HepG2 (cell line): ENCODE data around the gene AARS1. TPM values are rescaled to one million over a fixed set of nuclear protein-coding genes. Genes with fewer than 3 reads are reported as not detected.

Experiments
- ARID4A ChIP-seq: sonication (generic); formaldehyde crosslinking; IDR thresholded peaks from 2 replicates; pipeline ENCODE4 v1.5.0; 2020; ENCODE audit warnings: mild to moderate bottlenecking, missing genetic modification reagents, borderline replicate concordance
- BRF2 ChIP-seq: sonication (generic); formaldehyde crosslinking; IDR thresholded peaks from 2 replicates; pipeline ENCODE4 v1.8.1; 2022; ENCODE audit warnings: mild to moderate bottlenecking, missing genetic modification reagents
- DPF2 ChIP-seq: sonication (generic); formaldehyde crosslinking; IDR thresholded peaks from 2 replicates; pipeline ENCODE4 v1.4.0; 2020; ENCODE audit warnings: mild to moderate bottlenecking, low read depth, missing genetic modification reagents, borderline replicate concordance
- ERF ChIP-seq: IDR thresholded peaks from 2 replicates; pipeline ENCODE4 v1.6.1; 2018; ENCODE audit warnings: missing biosample characterization, missing genetic modification reagents
- HCFC1 ChIP-seq: fragments of 150-350 bp; IDR thresholded peaks from 2 replicates; pipeline ENCODE4 v1.6.1; 2014; ENCODE audit warnings: low read depth, low read length
- KAT7 ChIP-seq: IDR thresholded peaks from 2 replicates; pipeline ENCODE4 v1.6.1; 2018; ENCODE audit warnings: borderline replicate concordance, missing compliant biosample characterization
- MAF1 ChIP-seq: sonication (generic); formaldehyde crosslinking; IDR thresholded peaks from 2 replicates; pipeline ENCODE4 v1.5.0; 2020; ENCODE audit warnings: missing genetic modification reagents, borderline replicate concordance
- PTBP1 ChIP-seq: fragments of 200-400 bp; formaldehyde crosslinking; IDR thresholded peaks from 2 replicates; pipeline ENCODE4 v1.6.1; 2018; ENCODE audit warnings: low read length, low read depth; ENCODE audit not compliant: poor library complexity, severe bottlenecking
- RBM39 ChIP-seq: fragments of 200-400 bp; formaldehyde crosslinking; IDR thresholded peaks from one replicate; pipeline ENCODE4 v1.6.1; 2018; ENCODE audit warnings: antibody characterized with exemption, mild to moderate bottlenecking, low read depth, low read length; ENCODE audit not compliant: poor library complexity, severe bottlenecking
- TARDBP ChIP-seq: sonication (generic); formaldehyde crosslinking; IDR thresholded peaks from 2 replicates; pipeline ENCODE4 v1.8.0; 2022; ENCODE audit warnings: mild to moderate bottlenecking, missing genetic modification reagents
- TCF7 ChIP-seq: sonication (generic); IDR thresholded peaks from 2 replicates; pipeline ENCODE4 v1.6.1; 2016; ENCODE audit warnings: antibody characterized with exemption, low read depth
- TEF ChIP-seq: sonication (generic); formaldehyde crosslinking; IDR thresholded peaks from 2 replicates; pipeline ENCODE4 v1.5.0; 2020; ENCODE audit warnings: missing genetic modification reagents
- ZKSCAN1 ChIP-seq: fragments of 150-350 bp; IDR thresholded peaks from 2 replicates; pipeline ENCODE4 v1.6.1; 2014; ENCODE audit warnings: low read length
- ZNF280D ChIP-seq: sonication (generic); formaldehyde crosslinking; IDR thresholded peaks from 2 replicates; pipeline ENCODE4 v1.5.1; 2020; ENCODE audit warnings: mild to moderate bottlenecking, missing genetic modification reagents
- ZNF432 ChIP-seq: sonication (generic); formaldehyde crosslinking; IDR thresholded peaks from 2 replicates; pipeline ENCODE4 v1.5.0; 2020; ENCODE audit warnings: missing genetic modification reagents, mild to moderate bottlenecking, borderline replicate concordance
- ZNF546 ChIP-seq: sonication (generic); formaldehyde crosslinking; conservative IDR thresholded peaks from 2 replicates; pipeline ENCODE4 v1.8.1; 2023; ENCODE audit warnings: mild to moderate bottlenecking, missing genetic modification reagents
- ZNF777 ChIP-seq: sonication (generic); formaldehyde crosslinking; IDR thresholded peaks from 2 replicates; pipeline ENCODE4 v1.4.0; 2020; ENCODE audit warnings: missing genetic modification reagents
- ZNF878 ChIP-seq: sonication (generic); formaldehyde crosslinking; IDR thresholded peaks from 2 replicates; pipeline ENCODE4 v1.8.1; 2023; ENCODE audit warnings: mild to moderate bottlenecking, missing genetic modification reagents, moderate library complexity
- ZZZ3 ChIP-seq: sonication (generic); formaldehyde crosslinking; IDR thresholded peaks from 2 replicates; pipeline ENCODE4 v1.4.0; 2020; ENCODE audit warnings: missing genetic modification reagents, mild to moderate bottlenecking, borderline replicate concordance
- polyA plus RNA-seq, 8 experiments: library from polyadenylated mRNA; depleted of rRNA in 3 of 8; stranded (reverse) in 7 of 8; unstranded in 1 of 8; fragments of >200 nt; fragmentation: Illumina TruSeq in 4 of 8; extraction: Trizol in 4 of 8; gene quantifications; 2 replicates each; pipeline versions ENCODE4 v1.2.1 to v1.2.3, GENCODE V29; 2011 to 2016; ENCODE audit warnings: low read depth in 4 of 8, missing spikeins in 1 of 8, mixed read lengths in 1 of 8; ENCODE audit not compliant: insufficient read depth in 1 of 8
- total RNA-seq, 5 experiments: library from RNA; depleted of rRNA; stranded (reverse); fragments of >200 nt; fragmentation: Illumina TruSeq; extraction: Trizol; gene quantifications; 2 replicates each; pipeline ENCODE4 v1.2.3, GENCODE V29; 2016; ENCODE audit warnings: low read depth in 1 of 5

The AARS1 gene
- total and polyA plus RNA-seq, 2 of the 13 experiments (the other 11 are each of a cell fraction or from before 2014, with no cell fraction given): 107 to 132 TPM

GRCh38 chr16:70298988-70299938, 10.0 kb upstream of the AARS1 start, which contains the start of gene DDX19B (continued):
- TF ChIP-seq ZNF878: peak; percentile 62; the same call in 1 of the 2 replicates
- peak; percentile 90; the same call in 1 of the 2 replicates for TF ChIP-seq BRF2 (CRISPR knock-in tag)
- peak; percentile 95 for TF ChIP-seq ZNF546 (CRISPR knock-in tag)
- 0 out of 2 replicates have a peak, but pooled peaks have one; percentile 23 for TF ChIP-seq DPF2 (CRISPR knock-in tag)
- TF ChIP-seq TEF (CRISPR knock-in tag): peak; percentile 96; the same call in 1 of the 2 replicates
- TF ChIP-seq ZNF432: no peak
- peak; percentile 94 for TF ChIP-seq ERF (CRISPR knock-in tag)
- TF ChIP-seq MAF1 (CRISPR knock-in tag): no peak
- peak; percentile 60 for TF ChIP-seq RBM39
- TF ChIP-seq ZNF777: peak; percentile 41; the same call in 1 of the 2 replicates
- TF ChIP-seq PTBP1: no peak
- TF ChIP-seq KAT7 (CRISPR knock-in tag): 0 out of 2 replicates have a peak, but pooled peaks have one; percentile 59
- peak; percentile 97 for TF ChIP-seq ARID4A (CRISPR knock-in tag)
- TF ChIP-seq ZZZ3 (CRISPR knock-in tag): peak; percentile 87; the same call in 1 of the 2 replicates
- TF ChIP-seq ZNF280D (CRISPR knock-in tag): peak; percentile 83
- TF ChIP-seq TARDBP (CRISPR knock-in tag): peak; percentile 93
- no peak; the same call in 1 of the 2 replicates for TF ChIP-seq TCF7
- TF ChIP-seq ZKSCAN1: no peak
- TF ChIP-seq HCFC1: peak; percentile 39; the same call in 1 of the 2 replicates
